Breast epithelium (tissue), 4 donors: Measurements from ENCODE around the gene RPS2. TPM values are rescaled to one million over a fixed set of nuclear protein-coding genes. Genes with fewer than 3 reads are reported as not detected.

Experiments
- DNase-seq, 2 donors: peaks; one replicate each; pipeline ENCODE4 v3.0.0-alpha.2; 2019; ENCODE audit warnings: low spot score in 2 of 2
- H3K27ac ChIP-seq, 2 donors: fragments of 200-600 bp; sonication (generic) in 1 of 2; one replicate each; pipeline ENCODE4 v1.5.1; 2016 to 2019; ENCODE audit warnings: mild to moderate bottlenecking in 1 of 2
- H3K27me3 ChIP-seq, 2 donors: fragments of 200-600 bp; sonication (generic) in 1 of 2; one replicate each; pipeline versions ENCODE4 v1.5.1 to v1.6.0; 2017 to 2019; ENCODE audit warnings: control low read depth in 1 of 2, mild to moderate bottlenecking in 1 of 2
- H3K36me3 ChIP-seq: fragments of 200-600 bp; one replicate; pipeline ENCODE4 v1.5.1; 2019
- H3K4me1 ChIP-seq, 2 donors: fragments of 200-600 bp; sonication (generic); one replicate each; pipeline ENCODE4 v1.5.1; 2016 to 2019; ENCODE audit warnings: control low read depth in 1 of 2
- H3K4me3 ChIP-seq, 3 donors: fragments of 200-600 bp; sonication (generic); 1 replicate in 2 of 3; 2 replicates in 1 of 3; pipeline ENCODE4 v1.5.1; 2016 to 2019; ENCODE audit warnings: mild to moderate bottlenecking in 3 of 3, moderate library complexity in 2 of 3
- H3K9me3 ChIP-seq, 2 donors: fragments of 200-600 bp; sonication (generic) in 1 of 2; one replicate each; pipeline ENCODE4 v1.5.1; 2016 to 2019; ENCODE audit warnings: control low read depth in 1 of 2
- CTCF ChIP-seq, 3 donors: fragments of 450-650 bp; IDR thresholded peaks; one replicate each; pipeline ENCODE4 v1.5.1; 2016 to 2017; ENCODE audit warnings: antibody characterized with exemption in 3 of 3, mild to moderate bottlenecking in 3 of 3, moderate library complexity in 3 of 3
- POLR2A ChIP-seq: fragments of 450-650 bp; IDR thresholded peaks from one replicate; pipeline ENCODE4 v1.6.1; 2016; ENCODE audit warnings: antibody characterized with exemption, mild to moderate bottlenecking, moderate library complexity
- POLR2AphosphoS5 ChIP-seq, 3 donors: sonication (generic); formaldehyde crosslinking; IDR thresholded peaks; one replicate each; pipeline ENCODE4 v1.6.1; 2017; ENCODE audit warnings: antibody characterized with exemption in 3 of 3
- intact Hi-C: fragments of 100-400 bp; cut with DNase I; formaldehyde crosslinking; loops from one replicate; pipeline ENCODE4 v1.15.1; 2023; ENCODE audit warnings: low total_unique reads
- total RNA-seq, 3 donors: library from RNA; depleted of rRNA; stranded (reverse); fragments of >200 nt; gene quantifications; one replicate each; pipeline ENCODE4 v1.1.0, GENCODE V29; 2016

Gene RPS2
- total RNA-seq, 3 donors from 2014 or later, result 1,340 to 2,607 (median 1,661) TPM

DNA sequence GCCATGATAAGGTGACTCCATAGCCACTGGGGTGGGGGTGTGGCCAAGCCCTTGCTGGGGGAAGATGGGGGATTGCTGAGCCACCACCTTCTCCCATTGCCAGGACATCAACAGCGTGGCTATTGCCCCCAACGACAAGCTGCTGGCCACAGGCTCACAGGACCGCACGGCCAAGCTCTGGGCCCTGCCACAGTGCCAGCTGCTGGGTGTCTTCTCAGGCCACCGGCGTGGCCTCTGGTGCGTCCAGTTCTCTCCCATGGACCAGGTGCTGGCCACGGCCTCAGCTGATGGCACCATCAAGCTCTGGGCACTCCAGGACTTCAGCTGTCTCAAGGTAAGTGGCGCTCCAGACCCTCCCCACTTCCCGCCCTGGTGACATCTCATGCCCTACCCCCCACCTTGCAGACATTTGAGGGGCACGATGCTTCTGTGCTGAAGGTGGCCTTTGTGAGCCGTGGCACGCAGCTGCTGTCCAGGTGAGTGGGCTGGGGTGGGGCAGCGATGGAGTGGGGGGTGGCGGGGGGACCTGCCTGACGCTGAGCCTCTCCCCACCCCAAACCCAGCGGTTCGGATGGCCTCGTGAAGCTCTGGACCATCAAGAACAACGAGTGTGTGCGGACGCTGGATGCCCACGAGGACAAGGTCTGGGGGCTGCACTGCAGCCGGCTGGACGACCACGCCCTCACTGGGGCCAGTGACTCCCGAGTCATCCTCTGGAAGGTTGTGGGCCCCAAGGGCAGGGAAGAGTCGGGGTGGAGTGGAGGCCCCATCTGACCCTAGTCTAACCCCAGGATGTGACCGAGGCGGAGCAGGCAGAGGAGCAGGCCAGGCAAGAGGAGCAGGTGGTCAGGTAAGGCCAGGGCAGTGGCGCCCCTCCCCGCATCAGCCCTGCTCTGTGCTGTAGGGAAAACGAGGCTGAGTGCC lies 12.6 kb upstream of the RPS2 start:
- Histone ChIP-seq H3K27ac (no peak overlapping the region), H3K27me3 (peaks cover 0 to 14% of the 10 kb centered on the region in 2 donors), H3K4me1 (peaks cover 8 to 10% of the 10 kb centered on the region in 2 donors), H3K9me3 (no peaks in the 10 kb centered on the region), H3K4me3 (no peak overlapping the region), H3K36me3 (peaks cover 10% of the 10 kb centered on the region)
- TF ChIP-seq POLR2A (no peak), POLR2AphosphoS5 (IDR thresholded peaks at IDR 0.05) (no peak), CTCF (IDR thresholded peaks at IDR 0.05) (no peak)
- no peak for DNase-seq
- intact Hi-C loops, result no loop called here

DNA sequence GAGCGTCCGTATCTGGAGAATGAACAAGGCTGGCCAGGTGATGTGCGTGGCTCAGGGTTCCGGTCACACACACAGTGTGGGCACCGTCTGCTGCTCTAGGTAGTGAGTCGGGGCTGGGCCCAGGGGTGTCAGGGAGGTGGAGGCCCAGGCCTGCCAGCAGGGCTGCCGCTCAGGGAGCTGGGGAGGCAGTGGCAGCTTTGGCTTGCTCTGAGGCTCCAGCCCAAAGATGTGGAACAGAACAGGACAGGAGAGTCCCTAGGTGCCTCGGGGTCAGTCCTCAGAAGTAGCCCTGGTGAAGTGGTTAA lies 11.5 kb upstream of the RPS2 start:
- no peak overlapping the region for H3K4me3 ChIP-seq
- peaks cover 10% of the 10 kb centered on the region for H3K36me3 ChIP-seq
- H3K27me3 ChIP-seq, result peaks cover 0 to 9% of the 10 kb centered on the region in 2 donors
- H3K27ac ChIP-seq, result no peak overlapping the region
- H3K4me1 ChIP-seq, result peaks cover 9 to 10% of the 10 kb centered on the region in 2 donors
- TF ChIP-seq POLR2A (no peak), POLR2AphosphoS5 (IDR thresholded peaks at IDR 0.05) (no peak), CTCF (IDR thresholded peaks at IDR 0.05) (no peak)
- intact Hi-C loops, result no loop called here
- no peaks in the 10 kb centered on the region for H3K9me3 ChIP-seq
- no peak for DNase-seq

DNA sequence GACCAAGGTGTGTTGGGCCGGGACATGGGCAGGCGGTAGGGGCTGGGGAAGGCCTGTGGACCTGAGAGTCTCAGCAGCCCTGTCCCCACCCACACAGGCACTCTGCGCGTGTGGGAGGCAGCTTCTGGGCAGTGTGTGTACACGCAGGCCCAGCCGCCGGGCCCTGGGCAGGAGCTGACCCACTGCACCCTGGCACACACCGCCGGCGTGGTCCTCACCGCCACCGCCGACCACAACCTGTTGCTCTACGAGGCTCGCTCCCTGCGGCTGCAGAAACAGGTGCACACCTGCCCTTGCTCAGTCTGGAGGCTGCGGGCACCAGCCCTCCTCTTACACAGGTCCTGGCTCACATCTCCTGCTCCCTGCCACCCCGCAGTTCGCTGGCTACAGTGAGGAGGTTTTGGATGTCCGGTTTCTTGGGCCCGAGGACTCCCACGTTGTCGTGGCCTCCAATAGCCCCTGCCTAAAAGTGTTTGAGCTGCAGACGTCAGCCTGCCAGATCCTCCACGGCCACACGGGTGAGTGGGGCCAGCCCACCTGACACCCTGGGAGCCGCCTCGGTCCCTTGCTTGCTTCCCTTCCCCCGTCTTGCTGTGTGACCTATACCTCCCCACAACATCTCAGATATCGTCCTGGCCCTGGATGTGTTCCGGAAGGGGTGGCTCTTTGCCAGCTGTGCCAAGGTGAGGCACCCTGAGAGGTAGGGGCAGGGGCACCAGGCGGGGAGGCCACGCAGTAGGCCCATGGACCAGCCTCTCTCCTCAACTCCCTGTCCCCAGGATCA lies 11.0 kb upstream of the RPS2 start:
- H3K9me3 ChIP-seq, result no peaks in the 10 kb centered on the region
- H3K4me1 ChIP-seq, result peaks cover 10 to 12% of the 10 kb centered on the region in 2 donors
- no peak overlapping the region for H3K4me3 ChIP-seq
- no peak for TF ChIP-seq POLR2AphosphoS5 (IDR thresholded peaks at IDR 0.05)
- no peak for TF ChIP-seq CTCF (IDR thresholded peaks at IDR 0.05)
- no peak for TF ChIP-seq POLR2A
- H3K36me3 ChIP-seq, result peaks cover 10% of the 10 kb centered on the region
- DNase-seq, result no peak
- no peak overlapping the region for H3K27ac ChIP-seq
- intact Hi-C loops, result no loop called here
- peaks cover 0 to 5% of the 10 kb centered on the region in 2 donors for H3K27me3 ChIP-seq

DNA sequence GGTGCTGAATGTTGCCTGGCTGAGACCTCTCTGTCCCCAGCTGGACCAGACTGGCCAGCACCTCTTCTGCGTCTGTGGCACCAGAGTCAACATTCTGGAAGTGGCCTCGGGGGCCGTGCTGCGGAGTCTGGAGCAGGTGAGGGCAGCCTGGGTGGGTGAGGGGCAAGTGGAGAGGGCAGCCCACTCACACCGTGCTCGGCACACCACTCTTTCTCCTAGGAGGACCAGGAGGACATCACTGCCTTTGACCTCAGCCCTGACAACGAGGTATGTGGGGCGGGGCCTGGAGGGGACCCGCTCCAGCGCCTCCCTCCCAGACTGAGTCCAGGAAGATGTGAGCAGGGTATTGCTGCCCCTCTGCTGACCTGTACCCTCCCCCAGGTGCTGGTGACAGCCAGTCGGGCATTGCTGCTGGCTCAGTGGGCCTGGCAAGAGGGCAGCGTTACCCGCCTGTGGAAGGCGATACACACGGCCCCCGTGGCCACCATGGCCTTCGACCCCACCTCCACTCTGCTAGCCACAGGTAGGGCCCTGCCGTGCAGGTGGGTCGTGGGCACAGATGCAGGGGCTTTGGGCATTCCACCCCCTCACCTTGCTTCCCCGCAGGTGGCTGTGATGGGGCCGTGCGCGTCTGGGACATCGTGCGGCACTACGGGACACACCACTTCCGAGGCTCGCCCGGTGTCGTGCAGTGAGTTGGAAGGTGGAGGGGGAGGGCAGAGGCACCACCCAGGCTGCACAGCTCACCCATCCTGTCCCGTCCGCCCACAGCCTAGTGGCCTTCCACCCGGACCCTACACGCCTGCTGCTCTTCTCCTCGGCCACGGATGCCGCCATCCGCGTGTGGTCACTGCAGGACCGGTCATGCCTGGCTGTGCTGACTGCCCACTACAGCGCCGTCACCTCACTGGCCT lies 9.8 kb upstream of the RPS2 start:
- Histone ChIP-seq H3K4me1 (peaks cover 10 to 12% of the 10 kb centered on the region in 2 donors), H3K27ac (no peak overlapping the region), H3K36me3 (peaks cover 10% of the 10 kb centered on the region), H3K9me3 (no peaks in the 10 kb centered on the region), H3K4me3 (no peak overlapping the region), H3K27me3 (no peaks in the 10 kb centered on the region)
- no peak for DNase-seq
- intact Hi-C loops, result no loop called here
- TF ChIP-seq POLR2A, result no peak
- no peak for TF ChIP-seq POLR2AphosphoS5 (IDR thresholded peaks at IDR 0.05)
- no peak for TF ChIP-seq CTCF (IDR thresholded peaks at IDR 0.05)
